ENCODE measurements around the gene ADISSP. TPM values are rescaled to one million over a fixed set of nuclear protein-coding genes. Genes with fewer than 3 reads are reported as not detected.

The ADISSP gene
- total RNA-seq, 3 donors from 2014 or later (not counting 1 experiment from before 2014, with no cell fraction given), result 10.1 to 13.5 (median 12.3) TPM

GRCh38 chr20:3759316-3759823, 8.2 kb downstream of the ADISSP start:
- H3K4me1 ChIP-seq (ENCODE audit: control insufficient read depth, insufficient read depth, low read length), result peaks cover 7% of the 10 kb centered on the region
- Mint-ChIP-seq H3K27ac (no peak overlapping the region), H3K4me1 (no peaks in the 10 kb centered on the region), H3K27me3 (ENCODE audit: low read depth in 2 of 2) (no peaks in the 10 kb centered on the region), H3K9me3 (no peaks in the 10 kb centered on the region), H3K4me3 (no peak overlapping the region), H3K36me3 (no peaks in the 10 kb centered on the region)
- no peak for DNase-seq
- 86% methylated on average over 11 of the region's 11 CpGs for WGBS (ENCODE audit: insufficient coverage)
- no peaks in the 10 kb centered on the region for H3K9me3 ChIP-seq (ENCODE audit: control insufficient read depth, insufficient read depth, low read length)
- no peak for TF ChIP-seq CTCF (IDR thresholded peaks at IDR 0.05)
- no peak overlapping the region for H3K4me3 ChIP-seq (ENCODE audit: low read length)
- intact Hi-C loops (cut with micrococcal nuclease), result no loop called here
- H3K27me3 ChIP-seq (ENCODE audit: control insufficient read depth, insufficient read depth, low read length), result no peaks in the 10 kb centered on the region
- no peak overlapping the region for H3K27ac ChIP-seq (ENCODE audit: low read length)
- no peak for ATAC-seq
- H3K36me3 ChIP-seq (ENCODE audit: control insufficient read depth, insufficient read depth, low read length), result no peaks in the 10 kb centered on the region

- Mint-ChIP-seq H3K27me3 (ENCODE audit: low read depth in 2 of 2) (no peaks in the 10 kb centered on the region), H3K36me3 (no peaks in the 10 kb centered on the region), H3K27ac (no peak overlapping the region), H3K9me3 (no peaks in the 10 kb centered on the region), H3K4me1 (no peaks in the 10 kb centered on the region), H3K4me3 (no peak overlapping the region)
- Histone ChIP-seq H3K27me3 (ENCODE audit: control insufficient read depth, insufficient read depth, low read length) (no peaks in the 10 kb centered on the region), H3K4me3 (ENCODE audit: low read length) (no peak overlapping the region), H3K9me3 (ENCODE audit: control insufficient read depth, insufficient read depth, low read length) (no peaks in the 10 kb centered on the region), H3K36me3 (ENCODE audit: control insufficient read depth, insufficient read depth, low read length) (no peaks in the 10 kb centered on the region), H3K27ac (ENCODE audit: low read length) (no peak overlapping the region), H3K4me1 (ENCODE audit: control insufficient read depth, insufficient read depth, low read length) (no peaks in the 10 kb centered on the region)
- DNase-seq, result no peak
- 90% methylated on average over 8 of the region's 11 CpGs for WGBS (ENCODE audit: insufficient coverage)
- no peak for ATAC-seq
- no peak for TF ChIP-seq CTCF (IDR thresholded peaks at IDR 0.05)
- intact Hi-C loops (cut with micrococcal nuclease), result no loop called here
Observed at GRCh38 chr20:3758566-3758965, 9.0 kb downstream of the ADISSP start.

- H3K36me3 ChIP-seq (ENCODE audit: control insufficient read depth, insufficient read depth, low read length), result no peaks in the 10 kb centered on the region
- intact Hi-C loops (cut with micrococcal nuclease), result no loop called here
Observed at GRCh38 chr20:3757268-3757667, 10.3 kb downstream of the ADISSP start.

More at GRCh38 chr20:3757268-3757667, 10.3 kb downstream of the ADISSP start:
- Mint-ChIP-seq H3K4me3 (no peak overlapping the region), H3K27ac (no peak overlapping the region), H3K36me3 (no peaks in the 10 kb centered on the region), H3K9me3 (no peaks in the 10 kb centered on the region), H3K4me1 (peaks cover 0 to under 1% of the 10 kb centered on the region in 2 donors), H3K27me3 (ENCODE audit: low read depth in 2 of 2) (no peaks in the 10 kb centered on the region)
- ATAC-seq, result no peak
- no peaks in the 10 kb centered on the region for H3K9me3 ChIP-seq (ENCODE audit: control insufficient read depth, insufficient read depth, low read length)
- DNase-seq, result no peak
- H3K4me1 ChIP-seq (ENCODE audit: control insufficient read depth, insufficient read depth, low read length), result no peaks in the 10 kb centered on the region
- no peak overlapping the region for H3K4me3 ChIP-seq (ENCODE audit: low read length)
- no peaks in the 10 kb centered on the region for H3K27me3 ChIP-seq (ENCODE audit: control insufficient read depth, insufficient read depth, low read length)
- TF ChIP-seq CTCF (IDR thresholded peaks at IDR 0.05), result no peak
- H3K27ac ChIP-seq (ENCODE audit: low read length), result no peak overlapping the region
- WGBS (ENCODE audit: insufficient coverage), result no CpG with 5 or more reads among the region's 2 CpGs

Measured in natural killer cell (primary cell).